Measurements from ENCODE around the gene TBC1D1. TPM values are rescaled to one million over a fixed set of nuclear protein-coding genes. Genes with fewer than 3 reads are reported as not detected.

TBC1D1 gene
- total and polyA plus RNA-seq, 2 of the 8 experiments (the other 6 are each of a cell fraction or from before 2014, with no cell fraction given) = 96.9 to 162 TPM

DNA sequence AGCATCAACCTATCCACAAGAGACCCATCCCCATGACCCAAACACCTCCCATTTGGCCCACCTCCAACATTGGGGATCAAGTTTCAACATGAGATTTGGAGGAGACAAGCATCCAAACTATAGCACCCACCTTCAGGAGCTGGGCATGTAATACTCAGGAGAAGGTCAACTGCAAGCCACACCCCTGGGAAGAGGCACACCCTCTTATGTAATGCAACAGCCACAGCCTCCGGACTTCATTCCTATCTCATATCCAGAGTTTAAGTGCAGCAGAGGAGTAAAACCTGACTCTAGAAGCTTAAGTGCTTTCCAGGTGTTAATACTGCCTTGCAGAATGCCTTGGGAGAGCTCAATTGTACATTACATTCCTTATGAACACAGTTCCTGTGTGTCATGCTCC lies 266.7 kb downstream of the TBC1D1 start:
- Histone ChIP-seq H3K18ac (ENCODE audit: extremely low read depth, low read length) (no peak overlapping the region), H3K23me2 (ENCODE audit: low read depth, low read length) (peaks cover 2% of the 10 kb centered on the region; the same call in 1 of the 2 replicates), H3K79me2 (ENCODE audit: control insufficient read depth in 1 of 2, insufficient read depth in 2 of 2, low read length in 2 of 2) (no peaks in the 10 kb centered on the region), H3K4ac (replicated peaks; ENCODE audit: insufficient read length, low read depth, low read length) (no peak overlapping the region), H3K14ac (ENCODE audit: insufficient read length) (no peak overlapping the region), H3K4me1 (replicated peaks in 1 of 4; ENCODE audit: control insufficient read depth in 3 of 4, insufficient read depth in 4 of 4, low read length in 3 of 4) (peaks cover 0 to 10% (median 2%) of the 10 kb centered on the region in 4 experiments; a peak in 5 of 7 replicates), H2BK12ac (ENCODE audit: low read depth, low read length) (no peak overlapping the region), H3K27ac (ENCODE audit: low read depth, low read length) (no peak overlapping the region), H2AFZ (ENCODE audit: low read length) (no peak overlapping the region), H3K79me1 (ENCODE audit: low read depth, low read length) (no peaks in the 10 kb centered on the region), H3K9ac (replicated peaks in 1 of 4; ENCODE audit: extremely low read depth in 1 of 4, low read depth in 3 of 4, low read length in 3 of 4) (no peak overlapping the region), H3K36me3 (ENCODE audit: control insufficient read depth in 2 of 4, insufficient read depth in 4 of 4, low read length in 3 of 4) (no peaks in the 10 kb centered on the region), H3K4me2 (ENCODE audit: insufficient read depth in 1 of 2, low read depth in 2 of 2, low read length in 2 of 2) (no peak overlapping the region), H4K5ac (ENCODE audit: insufficient read length, low read depth, low read length) (no peak overlapping the region), H4K8ac (ENCODE audit: extremely low read depth, insufficient read depth, low read length) (no peak overlapping the region), H3K9me3 (ENCODE audit: insufficient read depth in 2 of 2, low read depth in 1 of 2, low read length in 1 of 2) (no peaks in the 10 kb centered on the region), H2AK5ac (ENCODE audit: low read depth, low read length) (no peak overlapping the region), H4K20me1 (replicated peaks in 1 of 2; ENCODE audit: control insufficient read depth in 1 of 2, insufficient read depth in 2 of 2, low read length in 2 of 2) (no peaks in the 10 kb centered on the region), H2BK15ac (ENCODE audit: low read length) (no peak overlapping the region), H2BK120ac (replicated peaks; ENCODE audit: low read depth, low read length) (no peak overlapping the region), H3K56ac (replicated peaks; ENCODE audit: insufficient read length, low read depth, low read length) (no peak overlapping the region), H2BK5ac (ENCODE audit: low read depth, low read length) (no peak overlapping the region), H3K4me3 (ENCODE audit: extremely low read depth in 1 of 4, insufficient read depth in 2 of 4, low read depth in 3 of 4, low read length in 4 of 4) (no peak overlapping the region), H2BK20ac (ENCODE audit: low read length) (no peak overlapping the region), H3K27me3 (replicated peaks in 1 of 4; ENCODE audit: control insufficient read depth in 3 of 4, extremely low read depth in 1 of 4, insufficient read depth in 3 of 4, low read length in 3 of 4) (no peaks in the 10 kb centered on the region), H4K91ac (replicated peaks; ENCODE audit: insufficient read length, low read length) (no peak overlapping the region), H3K23ac (ENCODE audit: insufficient read length) (no peak overlapping the region)
- TF ChIP-seq POLR2A (IDR thresholded peaks at IDR 0.05; ENCODE audit: control extremely low read depth in 1 of 2, low read depth in 2 of 2, low read length in 2 of 2) = no peak
- TF ChIP-seq TAF1 (IDR thresholded peaks at IDR 0.05; ENCODE audit: low read depth, low read length) = no peak
- TF ChIP-seq RFX5 (IDR thresholded peaks at IDR 0.05; ENCODE audit: borderline replicate concordance, low read depth, low read length) = no peak
- TF ChIP-seq, protein P1, sequence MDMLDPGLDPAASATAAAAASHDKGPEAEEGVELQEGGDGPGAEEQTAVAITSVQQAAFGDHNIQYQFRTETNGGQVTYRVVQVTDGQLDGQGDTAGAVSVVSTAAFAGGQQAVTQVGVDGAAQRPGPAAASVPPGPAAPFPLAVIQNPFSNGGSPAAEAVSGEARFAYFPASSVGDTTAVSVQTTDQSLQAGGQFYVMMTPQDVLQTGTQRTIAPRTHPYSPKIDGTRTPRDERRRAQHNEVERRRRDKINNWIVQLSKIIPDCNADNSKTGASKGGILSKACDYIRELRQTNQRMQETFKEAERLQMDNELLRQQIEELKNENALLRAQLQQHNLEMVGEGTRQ (IDR thresholded peaks at IDR 0.05; ENCODE audit: low read length) = no peak
- no peak for TF ChIP-seq SP2 (IDR thresholded peaks at IDR 0.05; ENCODE audit: low read length)
- TF ChIP-seq, protein P2, sequence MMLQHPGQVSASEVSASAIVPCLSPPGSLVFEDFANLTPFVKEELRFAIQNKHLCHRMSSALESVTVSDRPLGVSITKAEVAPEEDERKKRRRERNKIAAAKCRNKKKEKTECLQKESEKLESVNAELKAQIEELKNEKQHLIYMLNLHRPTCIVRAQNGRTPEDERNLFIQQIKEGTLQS (IDR thresholded peaks at IDR 0.05; ENCODE audit: insufficient read depth, low read depth, low read length) = no peak
- no peak for TF ChIP-seq PHF8 (conservative IDR thresholded peaks at IDR 0.05; ENCODE audit: low read depth, low read length)
- ChIA-PET POLR2A (ENCODE audit: partially characterized antibody) (no interaction called here), CTCF (ENCODE audit: partially characterized antibody) (interaction anchor here (3.7 kb wide), 1 partner anchor 22 kb away, joined by 13 read pairs; no protein-coding TSS in a partner anchor)
- 87% methylated on average over 1 of the region's 1 CpG; no CpG with 5 or more reads in 1 of the 2 experiments for WGBS, 2 experiments (ENCODE audit: extremely low coverage in 1 of 2, insufficient coverage in 1 of 2, insufficient read length in 1 of 2, insufficient replicate concordance in 2 of 2, low coverage in 1 of 2, low lambda C conversion rate in 2 of 2, missing lambda C conversion rate in 1 of 2)
- FAIRE-seq (no peak), DNase-seq (ENCODE audit: low read depth in 1 of 2, low spot score in 2 of 2) (no peak)
